HG02852 (cell line): Measurements from ENCODE around the gene GALNT6.

Experiments used
- ATAC-seq: cut with Tn5 transposase; IDR thresholded peaks from one replicate; pipeline ENCODE4 v1.9.1; 2021; ENCODE audit warnings: mild to moderate bottlenecking, moderate library complexity; ENCODE audit not compliant: unreplicated experiment

The GALNT6 gene, protein sequence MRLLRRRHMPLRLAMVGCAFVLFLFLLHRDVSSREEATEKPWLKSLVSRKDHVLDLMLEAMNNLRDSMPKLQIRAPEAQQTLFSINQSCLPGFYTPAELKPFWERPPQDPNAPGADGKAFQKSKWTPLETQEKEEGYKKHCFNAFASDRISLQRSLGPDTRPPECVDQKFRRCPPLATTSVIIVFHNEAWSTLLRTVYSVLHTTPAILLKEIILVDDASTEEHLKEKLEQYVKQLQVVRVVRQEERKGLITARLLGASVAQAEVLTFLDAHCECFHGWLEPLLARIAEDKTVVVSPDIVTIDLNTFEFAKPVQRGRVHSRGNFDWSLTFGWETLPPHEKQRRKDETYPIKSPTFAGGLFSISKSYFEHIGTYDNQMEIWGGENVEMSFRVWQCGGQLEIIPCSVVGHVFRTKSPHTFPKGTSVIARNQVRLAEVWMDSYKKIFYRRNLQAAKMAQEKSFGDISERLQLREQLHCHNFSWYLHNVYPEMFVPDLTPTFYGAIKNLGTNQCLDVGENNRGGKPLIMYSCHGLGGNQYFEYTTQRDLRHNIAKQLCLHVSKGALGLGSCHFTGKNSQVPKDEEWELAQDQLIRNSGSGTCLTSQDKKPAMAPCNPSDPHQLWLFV

DNA sequence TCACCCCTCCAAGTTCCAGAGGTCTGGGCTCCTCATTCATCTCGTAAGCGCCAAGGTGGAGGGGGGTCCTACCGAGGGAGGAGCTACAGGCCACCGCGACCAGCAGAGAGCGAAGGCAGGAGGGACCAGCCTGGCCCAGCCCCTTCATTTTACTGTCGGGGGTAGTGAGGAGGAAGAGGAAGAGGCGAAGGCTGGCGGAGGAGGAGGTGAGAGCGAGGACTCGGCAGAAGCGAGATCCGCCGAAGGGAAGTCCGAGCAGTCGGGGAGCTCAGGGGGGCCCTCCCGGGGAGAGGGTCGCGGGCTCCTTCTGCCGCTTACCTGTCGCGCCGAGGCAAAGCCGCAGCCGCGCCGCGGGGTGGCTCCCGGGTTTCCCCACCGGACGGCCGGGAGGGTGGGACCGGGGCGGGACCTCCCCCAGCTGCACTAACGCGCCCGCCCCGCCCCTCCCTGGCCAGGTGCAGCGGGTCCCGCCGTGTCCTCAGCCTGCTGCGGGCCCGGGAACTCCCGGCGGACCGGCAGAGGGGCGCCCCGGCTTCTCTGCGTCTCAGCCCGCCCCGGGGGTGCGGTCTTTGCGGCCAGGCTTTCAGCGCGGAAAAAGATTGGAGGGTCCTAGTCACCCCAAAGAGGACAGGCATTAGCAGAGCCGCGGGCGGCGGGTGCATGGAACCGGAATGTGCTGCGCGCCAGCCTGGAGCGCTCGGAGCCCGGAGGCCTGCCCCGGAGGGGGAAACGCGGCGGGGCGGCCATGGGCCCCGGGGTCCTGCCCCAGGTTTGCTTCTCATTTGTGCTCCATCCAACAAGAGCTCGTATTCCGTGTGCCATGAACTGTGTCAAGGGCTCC is at the start of gene GALNT6:
GALNT6 (minus strand) TSS at position 124 of the 841 bp plus-strand sequence. CDS start 11,625 bp downstream, outside the sequence.
- peak; percentile 54 for ATAC-seq

DNA sequence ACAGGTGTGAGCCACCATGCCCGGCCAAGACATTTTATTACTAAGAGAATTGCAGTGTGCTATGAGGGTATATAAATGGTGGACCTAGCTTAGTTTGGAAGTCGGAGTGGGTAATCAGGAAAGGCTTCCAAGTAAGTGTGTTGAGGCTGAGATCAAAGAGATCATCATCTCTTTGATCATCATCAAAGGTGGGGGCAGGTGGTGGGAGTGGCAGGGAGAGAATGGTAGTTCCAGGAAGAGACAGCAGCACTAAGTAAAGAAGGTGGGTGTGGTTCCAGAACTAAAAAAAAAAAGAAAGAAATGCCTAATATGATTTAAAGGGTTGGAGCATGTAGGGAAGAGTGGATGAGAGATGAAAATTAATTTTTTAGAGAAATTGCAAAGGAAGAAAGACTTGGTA is 48.1 kb upstream of the GALNT6 start:
- no peak for ATAC-seq

DNA sequence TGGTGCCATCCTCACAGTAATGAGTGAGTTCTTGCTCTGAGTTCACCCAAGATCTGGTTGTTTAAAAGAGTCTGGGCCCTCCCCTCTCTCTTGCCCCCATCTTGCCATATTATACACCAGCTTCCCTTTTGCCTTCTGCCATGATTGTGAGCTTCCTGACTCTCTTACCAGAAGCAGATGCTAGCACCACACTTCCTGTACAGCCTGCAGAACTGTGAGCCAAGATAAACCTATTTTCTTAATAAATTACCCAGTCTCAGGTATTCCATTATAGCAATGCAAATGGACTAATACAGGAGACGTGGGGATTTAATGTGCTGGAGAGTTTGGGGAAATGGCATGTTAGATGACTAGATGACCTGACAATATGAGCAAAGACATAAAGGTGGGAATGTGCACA is 46.2 kb upstream of the GALNT6 start:
- ATAC-seq, result no peak

DNA sequence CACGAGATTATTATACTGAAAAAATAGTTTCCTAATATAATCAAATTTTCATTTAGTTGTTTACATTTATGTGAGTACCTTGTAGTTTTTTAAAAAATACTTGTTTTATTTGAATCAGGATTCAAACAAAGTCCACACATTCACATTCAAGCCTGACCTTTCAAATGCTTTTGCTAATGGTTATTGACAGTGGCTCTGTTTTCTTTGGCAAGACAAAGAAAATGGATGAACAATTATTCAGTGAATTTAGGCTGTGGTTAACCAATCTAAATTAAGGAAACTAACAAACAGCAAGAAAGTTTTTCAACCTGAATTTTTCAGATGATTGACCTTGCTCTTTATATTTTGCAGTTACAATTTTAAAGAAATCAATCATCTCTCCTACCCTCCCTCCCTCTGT is 43.1 kb upstream of the GALNT6 start:
- no peak for ATAC-seq

DNA sequence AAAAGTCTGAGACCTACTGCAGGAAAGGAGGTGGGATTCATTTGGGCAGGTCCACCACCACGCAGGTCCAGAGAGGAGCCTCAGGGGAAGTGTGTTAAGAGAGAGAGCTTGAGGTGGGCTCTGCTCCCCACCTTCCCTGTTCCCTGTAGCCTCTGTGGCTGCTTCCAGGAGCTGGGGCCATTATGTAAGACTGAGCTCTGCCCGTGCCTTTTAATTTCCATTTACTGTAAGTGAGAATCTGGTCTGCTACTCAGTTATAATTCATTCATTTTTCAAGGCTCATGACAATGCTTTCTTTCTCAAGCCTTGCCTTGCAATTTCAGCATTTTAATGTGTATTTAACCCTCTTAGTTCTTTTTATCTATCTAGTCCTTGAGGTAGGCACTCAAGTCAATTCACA is 41.7 kb upstream of the GALNT6 start:
- no peak for ATAC-seq

DNA sequence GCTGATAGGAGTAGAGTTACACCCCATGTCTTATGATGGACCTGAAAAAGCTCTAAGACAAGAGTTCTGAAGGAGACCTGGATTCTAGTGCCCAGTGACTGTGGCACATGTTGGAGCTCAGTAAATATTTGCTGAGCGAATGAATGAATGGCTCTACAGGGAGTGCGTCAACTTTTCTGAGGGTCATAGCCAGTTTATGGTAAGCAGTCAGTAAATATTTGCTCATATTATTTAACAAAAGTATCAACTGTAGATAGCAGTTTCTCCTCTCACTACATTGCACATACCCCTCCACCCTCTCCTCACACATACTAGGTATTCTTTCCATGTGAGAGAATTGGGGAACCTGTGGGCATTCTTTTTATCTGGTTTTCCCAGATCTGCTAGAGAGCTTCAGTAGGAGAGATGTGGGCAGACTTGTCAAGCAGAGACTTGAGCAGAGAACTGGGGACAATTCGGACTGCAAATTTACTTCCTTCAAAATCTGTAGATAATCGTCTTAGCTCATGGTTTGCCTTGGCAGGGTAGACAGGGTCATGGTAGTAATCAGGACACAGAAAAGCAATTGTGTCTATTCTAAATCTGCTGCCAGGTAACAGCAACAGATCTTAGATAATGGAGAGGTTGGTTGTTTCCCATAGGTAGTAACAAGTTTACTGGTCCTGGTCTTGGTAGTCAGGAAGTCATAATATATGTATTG is 39.1 kb upstream of the GALNT6 start:
- no peak for ATAC-seq

DNA sequence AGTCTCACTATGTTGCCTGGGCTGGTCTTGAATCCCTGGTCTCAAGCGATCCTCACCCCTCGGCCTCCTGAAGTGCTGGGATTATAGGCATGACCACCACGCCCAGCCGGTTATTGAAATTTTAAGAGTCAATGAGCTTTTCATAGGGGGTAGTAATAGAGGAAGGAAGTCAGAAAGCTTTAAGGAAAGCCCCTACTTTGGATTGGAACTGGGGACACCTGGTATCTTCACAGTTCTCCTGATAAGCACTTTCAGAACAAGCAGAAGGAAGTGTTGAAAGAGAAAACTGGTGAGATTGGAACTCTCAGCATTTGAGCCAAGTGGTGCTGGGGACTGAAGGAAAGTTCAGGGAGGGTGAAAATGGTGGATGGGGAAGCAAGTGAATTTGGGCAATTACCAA is 38.5 kb upstream of the GALNT6 start:
- ATAC-seq, result no peak

DNA sequence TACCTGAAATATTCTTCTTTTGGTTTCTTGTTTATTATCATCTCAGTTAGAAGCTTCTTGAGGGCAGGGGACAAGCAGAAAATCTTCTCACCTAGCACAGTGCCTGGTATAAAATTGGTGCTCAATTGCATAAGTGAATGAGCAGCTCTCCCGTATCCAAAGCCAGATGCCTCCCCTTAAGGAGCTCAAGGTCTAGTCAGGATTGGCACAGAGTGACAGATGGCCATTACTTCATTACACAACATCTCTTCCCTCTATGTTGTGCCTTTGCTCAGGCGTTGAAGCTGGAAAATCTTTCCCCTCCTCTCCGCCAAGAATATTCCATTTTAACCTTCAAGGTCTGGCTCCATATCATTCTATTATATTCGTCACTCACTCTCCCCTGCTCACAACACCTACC is 37.0 kb upstream of the GALNT6 start:
- ATAC-seq, result no peak

DNA sequence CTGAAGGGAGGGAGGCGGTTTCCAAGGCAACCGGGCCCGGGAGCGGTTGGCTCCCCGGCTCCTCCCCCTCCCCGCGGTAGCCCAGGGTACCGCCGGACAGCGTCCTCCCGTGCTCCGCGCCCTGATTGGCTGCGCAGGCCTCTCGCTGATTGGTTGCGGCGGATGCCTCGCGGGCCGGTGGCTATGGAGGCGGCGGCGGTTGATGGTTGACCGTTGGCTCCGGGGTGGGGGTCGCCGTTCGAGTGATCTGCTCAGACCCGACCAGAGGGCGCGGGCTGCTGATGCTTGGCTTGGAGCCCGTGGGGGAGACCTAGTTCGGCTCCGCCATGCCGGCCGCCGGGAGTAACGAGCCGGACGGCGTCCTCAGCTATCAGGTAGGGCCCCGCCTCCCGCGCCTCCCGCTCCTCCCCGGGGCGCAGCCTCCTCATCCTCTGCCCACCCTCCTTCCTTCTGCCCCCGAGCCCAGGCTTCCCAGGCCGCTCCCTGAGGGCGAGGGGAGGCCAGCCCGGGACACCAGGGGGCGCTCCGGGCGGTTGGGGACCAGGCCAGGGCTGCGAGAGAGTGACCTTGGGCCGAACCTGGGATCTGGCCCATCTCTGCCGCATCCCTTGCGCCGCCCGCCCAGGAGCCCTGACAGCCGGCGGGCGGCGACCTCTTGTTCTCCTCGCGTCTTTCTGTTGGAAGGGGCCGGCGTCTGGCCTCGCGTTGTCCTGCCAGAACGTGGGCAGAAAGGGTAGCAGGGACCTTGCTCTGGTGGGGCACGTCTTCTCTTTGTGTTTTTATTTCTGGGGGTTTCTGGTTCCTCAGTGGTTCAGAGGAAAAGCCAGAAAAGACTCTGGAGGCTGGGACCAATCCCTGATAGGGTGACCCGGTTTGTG is 33.7 kb upstream of the GALNT6 start, which contains the start of gene SLC4A8:
SLC4A8 (plus strand) TSS at position 170 of the 878 bp plus-strand sequence; CDS start at position 327, 157 bp downstream.
- ATAC-seq, result peak; percentile 94

DNA sequence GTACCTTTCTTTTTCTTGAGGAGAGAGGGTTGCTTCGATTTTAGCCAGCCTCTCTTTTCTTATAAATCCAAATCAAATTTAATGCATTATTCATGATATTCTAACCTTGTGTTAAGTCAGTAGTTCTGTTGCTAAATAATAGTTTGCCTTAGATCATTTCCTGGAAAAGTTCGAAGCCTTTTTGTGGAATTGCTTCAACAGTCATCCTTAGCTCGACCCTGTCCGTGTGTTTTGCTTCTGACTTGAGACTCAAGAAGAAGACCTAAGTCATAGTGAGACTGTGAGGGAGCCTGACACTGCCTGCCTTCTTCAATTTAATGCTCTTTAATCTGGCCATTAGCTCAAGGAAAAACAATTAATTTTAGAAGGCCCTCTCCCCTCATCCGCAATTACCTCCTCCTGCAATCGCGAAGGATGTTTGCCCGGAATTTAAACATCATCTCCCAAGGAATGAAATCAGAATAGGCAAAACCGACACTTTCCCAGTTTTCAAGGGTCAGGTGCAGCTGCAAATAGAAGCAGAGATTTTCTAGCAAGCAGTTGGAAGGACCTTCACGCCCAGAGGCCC is 33.0 kb upstream of the GALNT6 start:
- no peak for ATAC-seq

DNA sequence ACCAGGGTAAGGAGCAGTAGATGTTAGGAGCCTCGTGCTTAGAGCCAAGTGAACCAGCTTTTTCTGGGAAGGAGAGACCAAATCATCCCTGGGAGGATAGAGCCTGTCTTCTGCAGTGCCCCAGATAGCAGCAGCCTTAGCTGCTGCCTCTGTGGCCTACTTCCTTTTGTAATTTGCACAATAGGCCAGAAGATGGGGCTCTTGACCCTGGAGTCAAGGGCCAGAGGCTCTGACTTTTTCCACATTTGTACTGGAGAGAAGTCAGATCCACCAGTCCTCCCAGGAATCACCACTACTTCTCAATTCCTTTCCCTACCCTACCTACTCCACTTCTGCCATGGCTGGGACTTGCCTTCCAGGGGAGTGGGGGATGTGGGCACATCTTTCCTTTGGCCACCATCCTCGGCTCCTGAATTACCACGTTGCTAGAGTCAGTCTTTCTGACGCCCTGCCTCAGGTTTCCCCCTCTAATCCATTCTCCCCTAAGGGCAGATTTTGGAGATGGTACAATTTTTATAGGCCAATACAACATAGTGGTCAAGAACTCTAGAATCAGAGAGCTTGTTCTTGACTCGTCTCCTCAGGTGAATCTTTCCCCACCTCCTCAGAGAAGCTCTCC is 30.2 kb upstream of the GALNT6 start:
- no peak for ATAC-seq

DNA sequence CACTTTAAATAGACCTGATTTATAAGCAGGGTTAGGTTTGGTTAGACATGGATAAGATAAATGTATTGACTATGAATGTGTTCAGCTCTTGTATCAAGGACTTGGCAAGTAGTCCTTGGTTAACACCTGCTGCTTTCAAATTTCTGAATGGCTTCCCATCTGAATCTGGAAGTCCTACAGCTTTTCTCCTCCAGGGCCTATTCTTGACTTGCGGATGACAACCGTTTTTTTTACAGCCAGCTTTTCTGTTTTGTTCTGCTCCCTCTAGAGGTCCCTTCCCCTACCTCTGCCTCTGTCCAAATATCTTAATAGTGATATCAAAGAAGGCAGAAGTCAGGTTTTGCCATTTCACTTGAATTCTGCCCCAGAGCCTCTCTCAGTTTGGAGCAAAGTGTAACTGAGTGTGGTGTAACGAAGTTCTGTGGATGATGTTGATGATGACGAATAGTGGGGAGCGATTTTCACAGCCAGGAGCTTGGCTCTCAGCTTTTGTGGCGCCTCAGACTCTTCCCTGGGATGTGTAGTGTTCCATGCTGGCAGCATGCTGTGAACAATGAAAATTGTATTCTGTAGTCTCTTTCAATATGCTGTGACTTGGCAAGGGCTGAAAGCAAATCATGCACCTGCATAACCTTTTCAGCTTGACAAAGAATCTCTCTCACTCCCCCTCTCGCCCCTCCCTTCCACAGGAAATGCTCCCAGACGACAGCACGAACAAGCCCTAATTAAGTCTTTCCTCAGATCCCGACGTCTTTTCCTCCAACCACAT is 28.4 kb upstream of the GALNT6 start:
- no peak for ATAC-seq

DNA sequence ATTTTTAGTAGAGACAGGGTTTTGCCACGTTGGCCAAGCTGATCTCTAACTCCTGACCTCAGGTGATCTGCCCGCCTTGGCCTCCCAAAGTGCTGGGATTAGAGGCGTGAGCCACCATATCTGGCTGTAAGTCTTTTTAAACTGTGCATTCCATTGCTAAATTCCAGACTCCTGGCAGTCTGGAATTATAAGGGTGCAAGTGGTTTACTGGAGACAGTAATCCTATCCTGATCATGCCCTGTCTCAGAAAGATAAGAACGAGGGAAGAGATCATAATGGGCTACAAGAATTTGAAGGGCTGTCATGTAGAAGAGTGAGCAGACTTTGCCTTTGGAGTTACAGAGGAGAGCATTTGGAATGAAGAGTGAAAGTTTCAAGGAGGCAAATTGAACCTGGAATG is 26.6 kb upstream of the GALNT6 start:
- ATAC-seq, result no peak

DNA sequence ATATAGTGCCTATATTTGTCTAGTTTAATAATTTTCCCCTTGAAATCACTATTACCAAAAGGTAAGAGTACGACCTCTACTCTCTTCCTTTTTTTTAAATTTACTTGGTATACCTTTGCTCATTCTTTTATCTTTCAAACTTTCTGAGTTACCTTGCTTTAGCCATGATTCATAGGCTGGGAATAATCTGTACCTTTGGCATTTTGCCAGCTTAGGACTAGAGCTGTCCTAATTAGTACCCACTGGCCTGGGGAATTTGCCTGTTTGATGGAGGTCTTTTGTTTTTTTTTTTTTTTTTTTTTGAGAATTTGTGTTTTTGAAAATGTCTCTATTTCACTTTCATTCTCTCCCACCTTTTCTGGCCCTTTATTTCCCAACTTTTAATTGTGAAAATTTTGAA is 24.7 kb upstream of the GALNT6 start:
- ATAC-seq, result no peak

DNA sequence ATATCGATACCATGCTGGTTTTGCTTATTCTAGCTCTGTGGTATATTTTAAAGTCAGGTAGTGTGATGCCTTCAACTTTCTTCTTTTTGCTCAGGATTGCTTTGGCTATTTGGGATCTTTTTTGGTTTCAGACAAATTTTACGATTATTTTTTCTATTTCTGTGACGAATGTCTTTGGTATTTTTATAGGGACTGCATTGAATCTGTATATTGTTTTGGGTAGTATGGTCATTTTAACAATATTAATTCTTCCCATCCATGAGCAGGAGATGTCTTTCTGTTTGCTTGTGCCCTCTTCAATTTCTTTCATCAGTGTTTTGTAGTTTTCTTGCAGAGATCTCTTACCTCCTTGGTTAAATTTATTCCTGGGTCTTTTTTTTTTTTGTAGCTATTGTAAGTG is 22.6 kb upstream of the GALNT6 start:
- ATAC-seq, result no peak

DNA sequence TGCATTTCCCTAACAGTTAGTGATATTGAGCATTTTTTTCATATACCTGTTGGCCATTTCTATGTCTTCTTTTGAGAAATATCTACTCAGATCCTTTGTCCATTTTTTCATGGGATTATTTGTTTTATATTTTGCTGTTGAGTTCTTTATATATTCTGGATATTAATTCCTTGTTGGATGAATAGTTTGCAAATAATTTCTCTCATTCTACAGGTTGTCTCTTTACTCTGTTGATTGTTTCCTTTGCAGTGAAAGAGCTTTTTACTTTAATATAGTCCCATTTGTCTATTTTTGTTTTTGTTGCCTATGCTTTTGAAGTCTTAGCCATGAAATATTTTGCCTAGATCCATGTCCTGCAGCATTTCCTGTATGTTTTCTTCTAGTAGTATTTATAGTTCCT is 21.9 kb upstream of the GALNT6 start:
- ATAC-seq, result no peak

DNA sequence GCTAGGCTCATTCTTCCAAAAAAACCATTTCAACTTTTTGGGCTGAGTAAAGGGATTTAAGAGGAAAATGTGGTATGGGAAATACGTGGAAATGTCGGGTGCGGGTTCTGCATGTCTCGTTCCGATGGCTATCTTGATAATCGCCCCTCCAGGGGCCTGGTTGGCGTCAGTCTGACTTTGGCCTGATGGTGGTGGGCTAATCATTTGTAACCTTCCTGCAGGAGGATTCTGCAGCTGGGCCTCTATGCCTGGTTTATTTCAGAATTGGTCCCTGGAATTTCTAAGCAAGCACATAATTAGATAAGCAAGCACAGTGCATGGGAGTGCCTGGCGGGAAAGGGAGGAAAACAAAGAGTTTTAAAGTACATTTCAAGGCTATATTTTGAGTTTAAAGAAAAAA is 18.6 kb upstream of the GALNT6 start:
- no peak for ATAC-seq

DNA sequence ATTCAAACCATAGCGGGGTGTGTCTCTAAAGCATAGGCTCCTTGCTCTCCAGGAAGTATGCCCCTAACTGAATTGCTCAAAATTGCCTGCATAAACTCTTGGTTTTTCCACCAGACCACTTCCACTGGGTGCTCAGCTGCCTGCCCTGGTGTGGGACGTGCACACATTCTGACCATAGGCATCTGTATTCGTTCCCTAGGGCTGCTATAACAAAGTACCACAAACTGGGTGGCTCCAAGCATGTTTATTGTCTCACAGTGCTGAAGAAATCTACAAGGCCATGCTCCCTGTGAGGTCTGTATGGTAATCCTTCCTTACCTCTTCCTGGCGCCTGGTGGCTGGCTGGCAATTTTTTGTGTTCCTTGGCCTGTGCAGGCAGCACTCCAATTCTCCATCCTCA is 16.4 kb upstream of the GALNT6 start:
- ATAC-seq, result no peak
